Stimulated activated CD8-positive, alpha-beta memory T cell treated with anti-CD3 and anti-CD28 coated beads, Interleukin-7, amount 100 ng/mL, for 48 hours (primary cell): ENCODE data around the gene PJA1.

Experiments used
- DNase-seq, 2 donors: peaks; one replicate each; pipeline ENCODE4 v3.0.0-alpha.2; 2020; ENCODE audit warnings: low read depth in 1 of 2; ENCODE audit errors: extremely low read depth in 1 of 2

The PJA1 gene

GRCh38 chrX:69143530-69143929, 21.7 kb downstream of the PJA1 start:
- no peak for DNase-seq

- no peak for DNase-seq
Observed at GRCh38 chrX:69142788-69143469, 22.3 kb downstream of the PJA1 start.

- no peak for DNase-seq
Observed at GRCh38 chrX:69140837-69141236, 24.4 kb downstream of the PJA1 start.

GRCh38 chrX:69139516-69139915, 25.7 kb downstream of the PJA1 start:
- no peak for DNase-seq

GRCh38 chrX:69138512-69138911, 26.7 kb downstream of the PJA1 start:
- DNase-seq: no peak

- no peak for DNase-seq
Observed at GRCh38 chrX:69138118-69138390, 27.2 kb downstream of the PJA1 start.

- DNase-seq: no peak
Observed at GRCh38 chrX:69137371-69138117, 27.7 kb downstream of the PJA1 start.

- no peak for DNase-seq
Observed at GRCh38 chrX:69136546-69137331, 28.5 kb downstream of the PJA1 start.

- DNase-seq: no peak
Observed at GRCh38 chrX:69133921-69134542, 31.2 kb downstream of the PJA1 start.

- DNase-seq: no peak
Observed at GRCh38 chrX:69131886-69132285, 33.4 kb downstream of the PJA1 start.

- DNase-seq: no peak
Observed at GRCh38 chrX:69130439-69130838, 34.8 kb downstream of the PJA1 start.

- no peak for DNase-seq
Observed at GRCh38 chrX:69128588-69128987, 36.7 kb downstream of the PJA1 start.

- no peak for DNase-seq
Observed at GRCh38 chrX:69127466-69127865, 37.8 kb downstream of the PJA1 start.

GRCh38 chrX:69126642-69127041, 38.6 kb downstream of the PJA1 start:
- no peak for DNase-seq

- DNase-seq: no peak
Observed at GRCh38 chrX:69125094-69125493, 40.2 kb downstream of the PJA1 start.

GRCh38 chrX:69124108-69124507, 41.1 kb downstream of the PJA1 start:
- no peak for DNase-seq

- no peak for DNase-seq
Observed at GRCh38 chrX:69123481-69123880, 41.8 kb downstream of the PJA1 start.

- DNase-seq: no peak
Observed at GRCh38 chrX:69121321-69122000, 43.8 kb downstream of the PJA1 start.

GRCh38 chrX:69120476-69120875, 44.8 kb downstream of the PJA1 start:
- no peak for DNase-seq

- no peak for DNase-seq
Observed at GRCh38 chrX:69119122-69119521, 46.1 kb downstream of the PJA1 start.
